ENCODE measurements around the gene SH3RF3.
A peak's percentile ranks its signal among the peaks of the same experiment; 100 is the strongest.

The SH3RF3 gene

GRCh38 chr2:109128616-109129355, at the start of gene SH3RF3:
Gene SH3RF3, plus strand, starts transcription at chr2:109129205.
- H3K27ac ChIP-seq: peak within 1 kb of the TSS; percentile 87 to 95
- H3K4me3 ChIP-seq: peak within 1 kb of the TSS; percentile 96
- DNase-seq (ENCODE audit: low spot score): peak; percentile 86
- no peak for TF ChIP-seq CTCF (IDR thresholded peaks at IDR 0.05)

- Histone ChIP-seq H3K27ac (no peak overlapping the region), H3K4me3 (no peak overlapping the region)
- DNase-seq (ENCODE audit: low spot score): no peak
- TF ChIP-seq CTCF (IDR thresholded peaks at IDR 0.05): no peak
Measured at GRCh38 chr2:109079590-109079989, 49.4 kb upstream of the SH3RF3 start.

GRCh38 chr2:109080109-109080508, 48.9 kb upstream of the SH3RF3 start:
- DNase-seq (ENCODE audit: low spot score): no peak
- no peak overlapping the region for H3K4me3 ChIP-seq
- TF ChIP-seq CTCF (IDR thresholded peaks at IDR 0.05): no peak
- no peak overlapping the region for H3K27ac ChIP-seq

- H3K4me3 ChIP-seq: no peak overlapping the region
- no peak overlapping the region for H3K27ac ChIP-seq
Measured at GRCh38 chr2:109080757-109081156, 48.2 kb upstream of the SH3RF3 start.

GRCh38 chr2:109081374-109081773, 47.6 kb upstream of the SH3RF3 start:
- Histone ChIP-seq H3K4me3 (no peak overlapping the region), H3K27ac (no peak overlapping the region)
- TF ChIP-seq CTCF (IDR thresholded peaks at IDR 0.05): no peak
- no peak for DNase-seq (ENCODE audit: low spot score)

More at GRCh38 chr2:109080757-109081156, 48.2 kb upstream of the SH3RF3 start:
- no peak for DNase-seq (ENCODE audit: low spot score)
- no peak for TF ChIP-seq CTCF (IDR thresholded peaks at IDR 0.05)

GRCh38 chr2:109083771-109084170, 45.2 kb upstream of the SH3RF3 start:
- Histone ChIP-seq H3K27ac (no peak overlapping the region), H3K4me3 (no peak overlapping the region)
- no peak for TF ChIP-seq CTCF (IDR thresholded peaks at IDR 0.05)
- no peak for DNase-seq (ENCODE audit: low spot score)

- no peak for DNase-seq (ENCODE audit: low spot score)
- TF ChIP-seq CTCF (IDR thresholded peaks at IDR 0.05): no peak
- no peak overlapping the region for H3K4me3 ChIP-seq
- H3K27ac ChIP-seq: no peak overlapping the region
Measured at GRCh38 chr2:109084341-109084740, 44.7 kb upstream of the SH3RF3 start.
